Peyer's patch (tissue), 4 donors: ENCODE results near the gene CHST1.

Experiments
- POLR2A ChIP-seq, 2 donors: fragments of 450-650 bp; IDR thresholded peaks; one replicate each; pipeline ENCODE4 v1.5.1; 2017; ENCODE audit warnings: antibody characterized with exemption in 2 of 2, mild to moderate bottlenecking in 2 of 2, moderate library complexity in 2 of 2
- TF ChIP-seq, protein P1 (sequence below), 6 experiments: fragments of 450-650 bp in 4 of 6; fragments of 200-600 bp in 2 of 6; sonication (generic) in 1 of 6; IDR thresholded peaks; one replicate each; pipeline ENCODE4 v1.5.1; 2017 to 2019; ENCODE audit warnings: antibody characterized with exemption in 6 of 6, mild to moderate bottlenecking in 3 of 6, moderate library complexity in 1 of 6

GRCh38 chr11:45621588-45621987 is 43.8 kb downstream of the CHST1 start:
- TF ChIP-seq, protein P1, sequence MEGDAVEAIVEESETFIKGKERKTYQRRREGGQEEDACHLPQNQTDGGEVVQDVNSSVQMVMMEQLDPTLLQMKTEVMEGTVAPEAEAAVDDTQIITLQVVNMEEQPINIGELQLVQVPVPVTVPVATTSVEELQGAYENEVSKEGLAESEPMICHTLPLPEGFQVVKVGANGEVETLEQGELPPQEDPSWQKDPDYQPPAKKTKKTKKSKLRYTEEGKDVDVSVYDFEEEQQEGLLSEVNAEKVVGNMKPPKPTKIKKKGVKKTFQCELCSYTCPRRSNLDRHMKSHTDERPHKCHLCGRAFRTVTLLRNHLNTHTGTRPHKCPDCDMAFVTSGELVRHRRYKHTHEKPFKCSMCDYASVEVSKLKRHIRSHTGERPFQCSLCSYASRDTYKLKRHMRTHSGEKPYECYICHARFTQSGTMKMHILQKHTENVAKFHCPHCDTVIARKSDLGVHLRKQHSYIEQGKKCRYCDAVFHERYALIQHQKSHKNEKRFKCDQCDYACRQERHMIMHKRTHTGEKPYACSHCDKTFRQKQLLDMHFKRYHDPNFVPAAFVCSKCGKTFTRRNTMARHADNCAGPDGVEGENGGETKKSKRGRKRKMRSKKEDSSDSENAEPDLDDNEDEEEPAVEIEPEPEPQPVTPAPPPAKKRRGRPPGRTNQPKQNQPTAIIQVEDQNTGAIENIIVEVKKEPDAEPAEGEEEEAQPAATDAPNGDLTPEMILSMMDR (IDR thresholded peaks at IDR 0.05) = no peak
- no peak for TF ChIP-seq POLR2A (IDR thresholded peaks at IDR 0.05)
